ENCODE measurements around the gene PCBP2.

DNA sequence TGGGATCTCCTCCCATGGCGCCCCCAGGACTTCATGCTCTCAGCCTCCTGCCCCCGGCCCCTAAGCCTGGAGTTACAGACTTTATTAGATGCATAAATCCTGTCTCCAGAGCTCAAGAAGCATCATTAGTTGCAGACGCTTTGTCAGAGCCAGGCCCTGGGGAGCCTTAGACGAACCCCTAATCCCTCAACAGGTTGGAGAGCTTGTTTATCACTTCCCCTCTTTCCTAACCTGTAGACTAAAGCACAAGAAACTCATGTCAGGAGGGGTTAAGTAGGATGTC, 55.6 kb downstream of the PCBP2 start:
- TF ChIP-seq, protein P1, sequence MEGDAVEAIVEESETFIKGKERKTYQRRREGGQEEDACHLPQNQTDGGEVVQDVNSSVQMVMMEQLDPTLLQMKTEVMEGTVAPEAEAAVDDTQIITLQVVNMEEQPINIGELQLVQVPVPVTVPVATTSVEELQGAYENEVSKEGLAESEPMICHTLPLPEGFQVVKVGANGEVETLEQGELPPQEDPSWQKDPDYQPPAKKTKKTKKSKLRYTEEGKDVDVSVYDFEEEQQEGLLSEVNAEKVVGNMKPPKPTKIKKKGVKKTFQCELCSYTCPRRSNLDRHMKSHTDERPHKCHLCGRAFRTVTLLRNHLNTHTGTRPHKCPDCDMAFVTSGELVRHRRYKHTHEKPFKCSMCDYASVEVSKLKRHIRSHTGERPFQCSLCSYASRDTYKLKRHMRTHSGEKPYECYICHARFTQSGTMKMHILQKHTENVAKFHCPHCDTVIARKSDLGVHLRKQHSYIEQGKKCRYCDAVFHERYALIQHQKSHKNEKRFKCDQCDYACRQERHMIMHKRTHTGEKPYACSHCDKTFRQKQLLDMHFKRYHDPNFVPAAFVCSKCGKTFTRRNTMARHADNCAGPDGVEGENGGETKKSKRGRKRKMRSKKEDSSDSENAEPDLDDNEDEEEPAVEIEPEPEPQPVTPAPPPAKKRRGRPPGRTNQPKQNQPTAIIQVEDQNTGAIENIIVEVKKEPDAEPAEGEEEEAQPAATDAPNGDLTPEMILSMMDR (IDR thresholded peaks at IDR 0.05), result no peak
- TF ChIP-seq POLR2A (IDR thresholded peaks at IDR 0.05), result no peak
